SU-DHL-6 (cell line): Measurements from ENCODE around the gene PKD1L1.
"Not testable (repeated sequence)": the region's sequence is repeated elsewhere in the genome, so short reads cannot be mapped to it uniquely, and the experiment has no call there.

Experiments
- CTCF ChIP-seq: fragments of 200-600 bp; sonication (generic); IDR thresholded peaks from one replicate; pipeline ENCODE4 v1.5.1; 2017; ENCODE audit warnings: antibody characterized with exemption, mild to moderate bottlenecking, low read length, moderate library complexity; ENCODE audit not compliant: insufficient read depth, poor library complexity, severe bottlenecking
- EZH2phosphoT487 ChIP-seq: fragments of 200-600 bp; sonication (generic), shearing (Covaris generic); conservative IDR thresholded peaks from 2 replicates; pipeline ENCODE4 v1.6.1; 2018; ENCODE audit warnings: mild to moderate bottlenecking, antibody characterized with exemption, low read length, moderate library complexity, mixed read lengths

DNA sequence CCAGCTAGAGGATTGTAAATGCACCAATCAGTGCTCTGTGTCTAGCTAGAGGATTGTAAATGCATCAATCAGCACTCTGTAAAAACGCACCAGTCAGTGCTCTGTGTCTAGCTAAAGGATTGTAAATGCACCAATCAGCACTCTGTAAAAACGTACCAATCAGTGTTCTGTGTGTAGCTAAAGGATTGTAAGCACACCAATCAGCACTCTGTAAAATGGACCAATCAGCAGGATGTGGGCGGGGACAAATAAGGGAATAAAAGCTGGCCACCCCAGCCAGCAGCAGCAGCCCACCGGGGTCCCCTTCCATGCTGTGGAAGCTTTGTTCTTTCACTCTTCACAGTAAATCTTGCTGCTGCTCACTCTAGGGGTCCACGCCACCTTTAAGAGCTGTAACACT is 196.5 kb downstream of the PKD1L1 start:
- not testable (repeated sequence) for TF ChIP-seq CTCF, EZH2phosphoT487
